Esophagus squamous epithelium (tissue), 5 donors: ENCODE results near the gene HCRT. TPM values are rescaled to one million over a fixed set of nuclear protein-coding genes. Genes with fewer than 3 reads are reported as not detected.

Experiments
- DNase-seq: peaks from one replicate; lab custom pipeline; 2025; lab: John Stamatoyannopoulos, UW
- H3K27ac ChIP-seq, 4 donors: fragments of 200-600 bp; sonication (generic); one replicate each; pipeline ENCODE4 v1.5.1; 2016 to 2019; ENCODE audit warnings: mild to moderate bottlenecking in 1 of 4
- H3K27me3 ChIP-seq, 4 donors: fragments of 200-600 bp; sonication (generic); 1 replicate in 3 of 4; 2 replicates in 1 of 4; pipeline versions ENCODE4 v1.5.1 to v1.6.0; 2017 to 2021; ENCODE audit warnings: antibody characterized with exemption in 1 of 4
- H3K36me3 ChIP-seq, 3 donors: fragments of 200-600 bp; sonication (generic); one replicate each; pipeline ENCODE4 v1.5.1; 2016 to 2019
- H3K4me1 ChIP-seq, 3 donors: fragments of 200-600 bp; sonication (generic); one replicate each; pipeline ENCODE4 v1.5.1; 2017 to 2019
- H3K4me3 ChIP-seq, 4 donors: fragments of 200-600 bp; sonication (generic); 1 replicate in 3 of 4; 2 replicates in 1 of 4; pipeline ENCODE4 v1.5.1; 2016 to 2019; ENCODE audit warnings: mild to moderate bottlenecking in 2 of 4, moderate library complexity in 1 of 4
- H3K9me3 ChIP-seq, 3 donors: fragments of 200-600 bp; sonication (generic); one replicate each; pipeline ENCODE4 v1.5.1; 2016 to 2019
- POLR2A ChIP-seq, 4 donors: fragments of 450-650 bp; IDR thresholded peaks; one replicate each; pipeline ENCODE4 v1.6.1; 2017; ENCODE audit warnings: antibody characterized with exemption in 4 of 4, mild to moderate bottlenecking in 4 of 4, moderate library complexity in 3 of 4
- WGBS, 2 donors: methylation state at CpG; one replicate each; pipeline ENCODE4 v1.1.5; 2018; 5-methylcytosine and 5-hydroxymethylcytosine counted together
- intact Hi-C: fragments of 100-400 bp; cut with DNase I; formaldehyde crosslinking; loops from one replicate; pipeline ENCODE4 v1.15.0; 2022
- total RNA-seq, 4 donors: library from RNA; depleted of rRNA; stranded (reverse); fragments of >200 nt; gene quantifications; one replicate each; pipeline ENCODE4 v1.1.0, GENCODE V29; 2016
- TF ChIP-seq, protein P1 (sequence below), 6 experiments: fragments of 450-650 bp in 4 of 6; fragments of 200-600 bp in 2 of 6; sonication (generic) in 2 of 6; IDR thresholded peaks; one replicate each; pipeline ENCODE4 v1.5.1; 2016 to 2019; ENCODE audit warnings: antibody characterized with exemption in 6 of 6, mild to moderate bottlenecking in 4 of 6, moderate library complexity in 4 of 6
- donor health status: DM: yes; HTN: yes; CAD: no.

HCRT gene
- total RNA-seq, 4 donors from 2014 or later = not detected

DNA sequence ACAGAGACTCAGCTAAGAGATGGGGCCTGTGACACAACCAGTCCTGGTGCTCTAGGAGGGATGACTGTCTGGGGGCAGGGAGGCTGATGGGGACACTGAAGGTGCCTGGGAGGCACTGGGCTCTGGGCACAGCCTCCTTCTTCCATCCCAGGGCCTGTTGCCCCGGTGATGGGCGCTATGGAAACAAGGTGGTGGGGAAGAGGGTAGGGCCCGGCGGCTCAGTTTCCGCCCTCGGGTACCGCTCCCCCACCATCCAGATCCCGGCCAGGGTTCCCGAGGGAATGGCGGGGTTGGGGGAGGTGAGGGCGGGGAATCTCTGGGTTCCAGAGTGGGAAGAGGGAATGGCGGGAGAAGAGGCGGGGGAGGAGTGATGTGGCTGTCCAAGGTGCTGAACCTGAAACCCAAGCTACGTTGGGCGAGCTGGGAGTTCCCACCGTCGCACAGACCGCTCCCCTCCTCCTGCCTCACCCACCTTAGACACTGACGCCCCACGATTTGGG is 5.3 kb downstream of the HCRT start:
- Histone ChIP-seq H3K36me3 (no peaks in the 10 kb centered on the region), H3K4me1 (peaks cover 25 to 47% (median 29%) of the 10 kb centered on the region in 3 donors), H3K9me3 (no peaks in the 10 kb centered on the region), H3K4me3 (peak overlapping the region in 2 of 4 donors; percentile 49 to 59), H3K27me3 (peaks cover 0 to 59% (median 6%) of the 10 kb centered on the region in 4 donors), H3K27ac (no peak overlapping the region)
- TF ChIP-seq POLR2A (IDR thresholded peaks at IDR 0.05) = no peak
- TF ChIP-seq, protein P1, sequence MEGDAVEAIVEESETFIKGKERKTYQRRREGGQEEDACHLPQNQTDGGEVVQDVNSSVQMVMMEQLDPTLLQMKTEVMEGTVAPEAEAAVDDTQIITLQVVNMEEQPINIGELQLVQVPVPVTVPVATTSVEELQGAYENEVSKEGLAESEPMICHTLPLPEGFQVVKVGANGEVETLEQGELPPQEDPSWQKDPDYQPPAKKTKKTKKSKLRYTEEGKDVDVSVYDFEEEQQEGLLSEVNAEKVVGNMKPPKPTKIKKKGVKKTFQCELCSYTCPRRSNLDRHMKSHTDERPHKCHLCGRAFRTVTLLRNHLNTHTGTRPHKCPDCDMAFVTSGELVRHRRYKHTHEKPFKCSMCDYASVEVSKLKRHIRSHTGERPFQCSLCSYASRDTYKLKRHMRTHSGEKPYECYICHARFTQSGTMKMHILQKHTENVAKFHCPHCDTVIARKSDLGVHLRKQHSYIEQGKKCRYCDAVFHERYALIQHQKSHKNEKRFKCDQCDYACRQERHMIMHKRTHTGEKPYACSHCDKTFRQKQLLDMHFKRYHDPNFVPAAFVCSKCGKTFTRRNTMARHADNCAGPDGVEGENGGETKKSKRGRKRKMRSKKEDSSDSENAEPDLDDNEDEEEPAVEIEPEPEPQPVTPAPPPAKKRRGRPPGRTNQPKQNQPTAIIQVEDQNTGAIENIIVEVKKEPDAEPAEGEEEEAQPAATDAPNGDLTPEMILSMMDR (IDR thresholded peaks at IDR 0.05) = no peak
- intact Hi-C loops = no loop called here
- WGBS, 2 donors = 0 to 26% methylated on average over 2 to 13 of the region's 20 CpGs
- DNase-seq = no peak

DNA sequence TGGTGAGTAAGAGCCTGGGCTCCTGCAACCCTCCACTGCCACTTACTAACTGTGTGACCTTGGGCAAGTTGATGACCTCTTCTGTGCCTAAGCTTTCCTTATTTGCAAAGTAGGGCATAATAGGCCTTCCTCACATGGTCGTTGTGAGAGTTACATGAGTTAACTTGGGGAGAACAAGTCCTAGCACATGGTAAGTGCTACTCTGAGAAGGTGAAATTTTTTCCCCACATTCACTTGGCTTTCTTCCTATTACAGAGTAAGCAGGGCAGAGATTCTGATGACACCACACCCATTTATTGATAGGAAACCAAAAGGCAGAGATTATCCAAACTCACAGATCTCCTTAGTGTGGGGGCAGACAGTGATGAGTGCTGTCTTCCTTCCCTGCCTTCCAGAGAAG is 5.9 kb downstream of the HCRT start:
- TF ChIP-seq, protein P1 (IDR thresholded peaks at IDR 0.05) = no peak
- no peak for TF ChIP-seq POLR2A (IDR thresholded peaks at IDR 0.05)
- DNase-seq = no peak
- no peak overlapping the region for H3K4me3 ChIP-seq
- H3K4me1 ChIP-seq = peaks cover 21 to 41% (median 25%) of the 10 kb centered on the region in 3 donors
- intact Hi-C loops = no loop called here
- no peak overlapping the region for H3K27ac ChIP-seq
- no peaks in the 10 kb centered on the region for H3K9me3 ChIP-seq
- 0 to 29% methylated on average over 1 of the region's 1 CpG for WGBS, 2 donors
- H3K36me3 ChIP-seq = no peaks in the 10 kb centered on the region
- peaks cover 0 to 54% (median 6%) of the 10 kb centered on the region in 4 donors for H3K27me3 ChIP-seq

DNA sequence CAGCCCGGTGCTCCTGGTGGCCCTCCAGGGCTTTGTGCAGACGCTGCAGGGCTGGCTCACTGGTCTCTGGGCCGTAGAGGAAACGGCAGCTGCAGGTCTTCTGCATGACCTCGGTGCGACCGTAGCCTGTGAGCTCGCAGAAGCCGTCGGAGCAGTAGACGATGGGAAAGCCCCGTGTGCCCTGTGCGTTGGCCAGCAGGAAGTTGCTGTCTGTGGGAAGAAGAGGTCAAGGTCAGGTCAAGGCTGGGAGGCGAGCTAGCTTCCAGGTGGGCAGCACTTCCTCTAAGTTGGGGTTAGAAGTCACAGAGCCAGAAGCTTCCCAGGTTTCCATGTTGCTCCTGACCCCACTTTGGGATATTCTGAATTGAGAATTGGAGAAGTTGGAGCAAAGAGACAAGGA is 6.4 kb downstream of the HCRT start:
- no peak for DNase-seq
- peaks cover 19 to 36% (median 23%) of the 10 kb centered on the region in 3 donors for H3K4me1 ChIP-seq
- H3K27me3 ChIP-seq = peaks cover 0 to 49% (median 6%) of the 10 kb centered on the region in 4 donors
- WGBS, 2 donors = 31% methylated on average over 14 of the region's 14 CpGs; no CpG with 5 or more reads in 1 of the 2 donors
- intact Hi-C loops = no loop called here
- H3K36me3 ChIP-seq = no peaks in the 10 kb centered on the region
- no peak overlapping the region for H3K4me3 ChIP-seq
- H3K9me3 ChIP-seq = no peaks in the 10 kb centered on the region
- no peak overlapping the region for H3K27ac ChIP-seq
- no peak for TF ChIP-seq POLR2A (IDR thresholded peaks at IDR 0.05)
- TF ChIP-seq, protein P1 (IDR thresholded peaks at IDR 0.05) = no peak

DNA sequence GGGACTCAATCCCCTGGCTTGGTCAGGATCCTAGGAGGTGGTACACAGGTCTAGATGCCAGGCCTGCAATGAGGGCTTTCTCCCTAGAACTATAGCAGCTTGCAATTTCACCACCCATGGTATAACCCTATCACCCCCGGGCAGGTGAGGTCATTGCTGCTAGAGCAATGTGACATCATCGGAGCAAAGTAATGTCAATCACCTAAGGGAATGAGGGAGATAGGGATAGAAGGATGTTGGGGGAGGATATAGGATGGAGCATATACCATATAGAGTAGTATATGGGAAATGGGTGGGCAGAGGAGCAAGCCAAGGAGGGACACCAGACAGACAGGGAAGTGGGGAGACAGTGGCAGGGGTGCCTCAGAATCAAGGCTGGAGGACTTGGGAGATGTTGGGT is 7.6 kb downstream of the HCRT start:
- H3K27ac ChIP-seq = no peak overlapping the region
- peaks cover 0 to 37% (median 6%) of the 10 kb centered on the region in 4 donors for H3K27me3 ChIP-seq
- 75 to 86% methylated on average over 2 of the region's 2 CpGs for WGBS, 2 donors
- H3K4me1 ChIP-seq = peaks cover 10 to 26% (median 19%) of the 10 kb centered on the region in 3 donors
- no peaks in the 10 kb centered on the region for H3K36me3 ChIP-seq
- intact Hi-C loops = no loop called here
- no peak for TF ChIP-seq POLR2A (IDR thresholded peaks at IDR 0.05)
- TF ChIP-seq, protein P1 (IDR thresholded peaks at IDR 0.05) = no peak
- no peaks in the 10 kb centered on the region for H3K9me3 ChIP-seq
- no peak for DNase-seq
- no peak overlapping the region for H3K4me3 ChIP-seq

DNA sequence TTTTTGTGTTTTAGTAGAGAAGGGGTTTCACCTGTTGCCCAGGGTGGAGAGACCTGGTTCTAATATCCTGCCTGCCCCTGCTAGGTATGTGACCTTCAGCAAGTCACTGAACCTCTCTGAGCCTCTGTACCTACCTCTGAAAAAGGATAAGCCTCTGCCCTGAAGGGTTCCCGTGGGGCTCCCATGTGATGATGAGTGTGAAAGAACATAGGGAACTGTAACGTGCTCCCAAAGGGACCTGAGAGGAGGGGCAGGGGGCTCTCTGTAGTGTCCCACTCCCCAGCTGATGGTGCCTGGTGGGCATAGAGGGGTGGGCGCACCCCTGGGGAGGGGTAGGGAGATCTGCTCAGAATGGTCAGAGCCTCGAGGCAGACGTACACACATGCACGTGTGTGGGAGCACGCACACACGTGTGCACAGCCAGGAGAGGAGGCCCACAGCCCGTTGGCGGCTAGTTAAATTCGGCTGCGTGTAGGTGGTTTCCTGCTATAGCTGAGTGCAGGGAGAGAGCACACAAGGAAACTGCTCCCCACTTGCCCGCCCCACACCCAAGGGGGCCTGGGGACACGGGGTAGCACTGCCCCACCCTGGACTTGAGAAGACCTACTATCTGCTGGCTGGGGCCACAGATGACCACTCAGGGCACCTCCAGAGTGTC is 11.0 kb downstream of the HCRT start:
- peaks cover 0 to 16% (median 0%) of the 10 kb centered on the region in 3 donors for H3K4me1 ChIP-seq
- no peak for DNase-seq
- TF ChIP-seq, protein P1 (IDR thresholded peaks at IDR 0.05) = no peak
- no peak for TF ChIP-seq POLR2A (IDR thresholded peaks at IDR 0.05)
- no peaks in the 10 kb centered on the region for H3K9me3 ChIP-seq
- intact Hi-C loops = no loop called here
- no peak overlapping the region for H3K4me3 ChIP-seq
- 54 to 64% methylated on average over 12 to 13 of the region's 14 CpGs for WGBS, 2 donors
- H3K27me3 ChIP-seq = peaks cover 0 to 3% (median 0%) of the 10 kb centered on the region in 4 donors
- H3K27ac ChIP-seq = no peak overlapping the region
- no peaks in the 10 kb centered on the region for H3K36me3 ChIP-seq
